Right atrium auricular region (tissue), 2 donors: ENCODE data around the gene MTM1. TPM values are rescaled to one million over a fixed set of nuclear protein-coding genes. Genes with fewer than 3 reads are reported as not detected.

Experiments
- DNase-seq: peaks from one replicate; pipeline ENCODE4 v3.0.0-alpha.2; 2019; ENCODE audit warnings: low spot score
- H3K27ac ChIP-seq, 2 donors: fragments of 200-600 bp; sonication (generic); 1 replicate in 1 of 2; 2 replicates in 1 of 2; pipeline ENCODE4 v1.5.1; 2016 to 2019
- H3K27me3 ChIP-seq, 2 donors: fragments of 200-600 bp; sonication (generic); one replicate each; pipeline versions ENCODE4 v1.5.1 to v1.6.0; 2017 to 2019
- H3K36me3 ChIP-seq: fragments of 200-600 bp; sonication (generic); one replicate; pipeline ENCODE4 v1.5.1; 2016
- H3K4me1 ChIP-seq, 2 donors: fragments of 200-600 bp; sonication (generic); one replicate each; pipeline versions ENCODE4 v1.5.1 to v1.6.0; 2017 to 2019
- H3K4me3 ChIP-seq, 2 donors: fragments of 200-600 bp; sonication (generic); 1 replicate in 1 of 2; 2 replicates in 1 of 2; pipeline ENCODE4 v1.5.1; 2017 to 2019; ENCODE audit warnings: mild to moderate bottlenecking in 1 of 2, moderate library complexity in 1 of 2
- H3K9me3 ChIP-seq, 2 donors: fragments of 200-600 bp; sonication (generic); one replicate each; pipeline ENCODE4 v1.5.1; 2019
- total RNA-seq, 2 donors: library from RNA; depleted of rRNA; stranded (reverse); fragments of >200 nt; gene quantifications; one replicate each; pipeline ENCODE4 v1.1.0, GENCODE V29; 2016
- TF ChIP-seq, protein P1 (sequence below), 2 donors: fragments of 200-600 bp; sonication (generic); IDR thresholded peaks; one replicate each; pipeline ENCODE4 v1.5.1; 2019; ENCODE audit warnings: antibody characterized with exemption in 2 of 2

MTM1 gene
- total RNA-seq, 2 donors from 2014 or later: 9.0 to 9.4 TPM

DNA sequence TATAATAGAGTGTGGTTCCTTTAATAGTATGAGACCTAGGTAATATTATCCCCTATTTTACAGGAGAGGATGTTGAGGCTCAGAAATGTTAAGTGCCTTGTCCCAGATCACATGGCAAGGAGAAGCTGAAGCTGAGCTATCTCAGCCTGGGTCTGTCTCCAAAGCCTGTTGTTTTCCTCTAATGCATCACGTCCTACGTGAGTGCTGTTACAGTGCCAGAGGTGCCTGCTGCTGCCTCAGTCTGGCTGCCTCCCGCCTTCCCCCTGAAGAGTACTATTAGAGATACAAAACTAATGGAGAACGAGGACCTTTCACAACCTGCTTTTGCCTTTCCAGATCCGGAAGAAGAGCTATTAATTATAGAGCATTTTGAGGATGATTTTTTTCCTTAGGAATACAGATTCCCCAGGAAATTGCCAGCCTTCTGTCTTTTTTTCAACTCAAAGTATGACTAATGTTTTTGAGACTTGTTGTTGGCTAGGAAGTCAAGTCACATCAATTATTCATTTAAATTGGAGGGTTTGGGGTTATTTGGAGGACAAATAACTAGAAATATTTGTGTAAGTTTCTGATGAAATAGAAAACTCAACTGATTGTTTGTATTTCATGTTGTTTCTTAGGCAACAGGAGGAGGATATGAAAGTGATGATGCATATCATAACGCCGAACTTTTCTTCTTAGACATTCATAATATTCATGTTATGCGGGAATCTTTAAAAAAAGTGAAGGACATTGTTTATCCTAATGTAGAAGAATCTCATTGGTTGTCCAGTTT lies 80.9 kb downstream of the MTM1 start:
- Histone ChIP-seq H3K27me3 (no peaks in the 10 kb centered on the region), H3K27ac (peak overlapping the region in 1 of 2 donors; percentile 25), H3K4me1 (no peaks in the 10 kb centered on the region), H3K9me3 (no peaks in the 10 kb centered on the region), H3K36me3 (no peaks in the 10 kb centered on the region), H3K4me3 (no peak overlapping the region)
- no peak for DNase-seq
- TF ChIP-seq, protein P1, sequence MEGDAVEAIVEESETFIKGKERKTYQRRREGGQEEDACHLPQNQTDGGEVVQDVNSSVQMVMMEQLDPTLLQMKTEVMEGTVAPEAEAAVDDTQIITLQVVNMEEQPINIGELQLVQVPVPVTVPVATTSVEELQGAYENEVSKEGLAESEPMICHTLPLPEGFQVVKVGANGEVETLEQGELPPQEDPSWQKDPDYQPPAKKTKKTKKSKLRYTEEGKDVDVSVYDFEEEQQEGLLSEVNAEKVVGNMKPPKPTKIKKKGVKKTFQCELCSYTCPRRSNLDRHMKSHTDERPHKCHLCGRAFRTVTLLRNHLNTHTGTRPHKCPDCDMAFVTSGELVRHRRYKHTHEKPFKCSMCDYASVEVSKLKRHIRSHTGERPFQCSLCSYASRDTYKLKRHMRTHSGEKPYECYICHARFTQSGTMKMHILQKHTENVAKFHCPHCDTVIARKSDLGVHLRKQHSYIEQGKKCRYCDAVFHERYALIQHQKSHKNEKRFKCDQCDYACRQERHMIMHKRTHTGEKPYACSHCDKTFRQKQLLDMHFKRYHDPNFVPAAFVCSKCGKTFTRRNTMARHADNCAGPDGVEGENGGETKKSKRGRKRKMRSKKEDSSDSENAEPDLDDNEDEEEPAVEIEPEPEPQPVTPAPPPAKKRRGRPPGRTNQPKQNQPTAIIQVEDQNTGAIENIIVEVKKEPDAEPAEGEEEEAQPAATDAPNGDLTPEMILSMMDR (IDR thresholded peaks at IDR 0.05): no peak

DNA sequence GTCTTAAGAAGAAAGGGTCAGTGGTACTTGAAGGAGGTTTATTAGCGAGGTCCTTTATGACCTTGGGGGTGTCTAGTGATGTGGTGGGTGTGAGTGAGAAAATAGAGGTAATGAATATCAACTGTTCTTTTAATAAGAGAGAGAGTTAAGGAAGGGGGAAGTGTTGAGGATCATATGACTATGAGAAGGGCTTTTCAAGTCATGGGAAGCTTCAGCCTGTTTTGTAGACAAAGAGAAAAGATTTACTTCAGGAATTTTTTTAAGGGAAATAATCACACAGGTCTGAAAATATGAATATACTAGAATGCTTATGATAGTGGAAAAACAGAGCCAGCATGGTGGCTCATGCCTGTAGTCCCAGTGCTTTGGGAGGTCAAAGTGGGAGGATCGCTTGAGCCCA lies 83.5 kb downstream of the MTM1 start:
- Histone ChIP-seq H3K9me3 (no peaks in the 10 kb centered on the region), H3K4me1 (no peaks in the 10 kb centered on the region), H3K36me3 (no peaks in the 10 kb centered on the region), H3K27ac (no peak overlapping the region), H3K4me3 (no peak overlapping the region), H3K27me3 (no peaks in the 10 kb centered on the region)
- no peak for DNase-seq
- TF ChIP-seq, protein P1 (IDR thresholded peaks at IDR 0.05): no peak

DNA sequence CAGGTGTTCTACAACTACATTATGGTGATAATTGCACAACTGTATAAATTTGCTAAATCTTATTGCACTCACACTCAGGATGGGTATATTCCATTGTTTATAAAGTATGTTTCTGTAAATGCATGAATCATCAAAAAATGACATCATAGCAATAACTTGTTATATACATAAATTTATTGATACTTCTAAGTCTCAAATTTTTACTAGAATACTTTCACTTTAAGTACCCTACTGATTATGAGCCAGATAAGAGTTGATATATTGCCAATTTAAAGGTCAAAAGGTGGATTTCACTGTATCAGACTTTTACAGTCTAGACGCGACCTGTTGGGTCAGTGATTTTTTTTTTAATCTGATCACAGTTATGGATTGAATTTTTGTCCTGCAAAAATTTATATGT lies 87.4 kb downstream of the MTM1 start:
- peaks cover 8% of the 10 kb centered on the region for H3K36me3 ChIP-seq
- TF ChIP-seq, protein P1 (IDR thresholded peaks at IDR 0.05): no peak
- DNase-seq: no peak

DNA sequence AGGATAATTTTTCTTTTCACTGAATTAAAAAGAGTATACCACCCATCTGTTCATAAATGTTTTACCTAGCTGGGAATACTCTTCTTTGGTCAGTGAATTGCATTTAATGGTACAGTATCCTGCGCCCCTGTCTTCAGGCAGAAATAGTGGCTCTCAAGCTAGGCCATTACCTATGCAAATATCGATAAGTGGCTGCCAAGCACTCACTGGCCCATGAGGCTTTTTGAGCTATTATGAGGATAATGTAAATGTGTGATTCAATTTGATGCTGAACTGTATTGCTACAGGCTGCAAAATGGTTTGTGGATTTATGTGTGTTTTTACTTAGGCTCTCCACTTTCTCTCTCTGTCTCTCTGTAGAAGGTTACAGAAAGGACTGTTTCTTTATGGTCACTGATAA lies 94.7 kb downstream of the MTM1 start:
- no peaks in the 10 kb centered on the region for H3K4me1 ChIP-seq

More for the DNA sequence above, 87.4 kb downstream of the MTM1 start:
- Histone ChIP-seq H3K27me3 (no peaks in the 10 kb centered on the region), H3K9me3 (no peaks in the 10 kb centered on the region), H3K27ac (no peak overlapping the region), H3K4me3 (no peak overlapping the region), H3K4me1 (no peaks in the 10 kb centered on the region)

DNA sequence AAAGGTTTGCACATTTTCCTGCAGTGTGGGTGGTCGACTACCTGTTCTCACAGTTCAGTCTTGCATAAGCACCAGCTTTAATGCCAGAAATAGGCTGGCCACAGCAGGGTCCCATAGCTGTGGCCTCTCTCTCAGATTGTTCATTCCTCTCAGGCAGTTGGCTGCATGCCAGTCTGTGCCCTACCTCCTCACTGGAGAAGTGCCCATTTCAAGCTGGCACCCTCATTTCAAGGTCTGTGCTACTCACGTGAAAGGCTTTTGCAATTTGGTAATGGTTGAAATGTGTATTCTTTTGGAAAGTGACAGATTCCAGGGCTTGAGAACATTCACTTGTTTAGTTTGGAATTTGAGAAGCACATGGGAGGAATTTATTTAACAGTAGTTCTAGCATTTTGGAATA lies 95.9 kb downstream of the MTM1 start:
- Histone ChIP-seq H3K27ac (no peak overlapping the region), H3K9me3 (no peaks in the 10 kb centered on the region), H3K4me3 (no peak overlapping the region), H3K27me3 (no peaks in the 10 kb centered on the region), H3K4me1 (no peaks in the 10 kb centered on the region), H3K36me3 (peaks cover 12% of the 10 kb centered on the region)
- TF ChIP-seq, protein P1 (IDR thresholded peaks at IDR 0.05): no peak
- DNase-seq: no peak

More for the DNA sequence above, 94.7 kb downstream of the MTM1 start:
- H3K36me3 ChIP-seq: peaks cover 12% of the 10 kb centered on the region
- TF ChIP-seq, protein P1 (IDR thresholded peaks at IDR 0.05): no peak
- H3K9me3 ChIP-seq: no peaks in the 10 kb centered on the region
- no peak overlapping the region for H3K4me3 ChIP-seq
- no peak for DNase-seq
- no peak overlapping the region for H3K27ac ChIP-seq
- H3K27me3 ChIP-seq: no peaks in the 10 kb centered on the region

DNA sequence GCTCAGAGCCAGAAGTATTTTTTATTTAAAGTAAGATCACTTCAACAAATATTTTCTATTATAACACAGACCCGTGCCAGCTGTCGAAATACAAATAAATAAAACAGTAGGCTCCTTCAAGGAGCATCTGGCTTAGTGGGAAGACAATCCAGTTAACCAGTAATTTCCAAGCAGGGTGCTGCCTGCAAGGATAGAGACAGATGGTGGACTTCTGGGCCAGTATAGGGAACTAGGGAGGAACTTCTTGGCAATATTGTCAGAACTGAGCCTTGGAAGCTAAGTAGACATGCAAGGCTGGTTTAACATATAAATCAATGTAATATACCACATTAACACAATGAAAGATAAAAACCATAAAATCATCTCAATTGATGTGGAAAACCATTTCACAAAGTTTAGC lies 107.8 kb downstream of the MTM1 start:
- TF ChIP-seq, protein P1 (IDR thresholded peaks at IDR 0.05): no peak
- peaks cover 7% of the 10 kb centered on the region for H3K36me3 ChIP-seq
- H3K27me3 ChIP-seq: no peaks in the 10 kb centered on the region
- H3K9me3 ChIP-seq: peaks cover 0 to 8% of the 10 kb centered on the region in 2 donors
- no peak overlapping the region for H3K4me3 ChIP-seq
- H3K4me1 ChIP-seq: no peaks in the 10 kb centered on the region
- no peak overlapping the region for H3K27ac ChIP-seq
- DNase-seq: no peak
